ENCODE data around the gene NAXE. TPM values are rescaled to one million over a fixed set of nuclear protein-coding genes. Genes with fewer than 3 reads are reported as not detected.

NAXE gene
- total RNA-seq, 1 experiment from 2014 or later, result 99.8 TPM

GRCh38 chr1:156556354-156556753 is 35.2 kb upstream of the NAXE start:
- no TSS peak for BruUV-seq (replicated peaks)
- CTCF ChIA-PET, result interaction anchor here (0.6 kb wide), 1 partner anchor 56 kb away, joined by 3 read pairs; the partner anchor contains the start of gene MEF2D
- intact Hi-C loops (cut with micrococcal nuclease; ENCODE audit: unreplicated experiment), result no loop called here
- DNase-seq, result no peak
- no peaks in the 10 kb centered on the region for H3K9me3 Mint-ChIP-seq (ENCODE audit: unreplicated experiment)
- H3K27me3 Mint-ChIP-seq (ENCODE audit: insufficient read depth, unreplicated experiment), result no peaks in the 10 kb centered on the region
- Histone ChIP-seq H3K4me3 (ENCODE audit: low read depth, low read length) (no peak overlapping the region), H3K27me3 (replicated peaks; ENCODE audit: control insufficient read depth, insufficient read depth, low read length) (no peaks in the 10 kb centered on the region), H3K4me1 (peaks cover 20% of the 10 kb centered on the region), H3K36me3 (ENCODE audit: control insufficient read depth, insufficient read depth, low read length) (no peaks in the 10 kb centered on the region), H3K9me3 (no peaks in the 10 kb centered on the region)
- no peak overlapping the region for H3K4me3 Mint-ChIP-seq (ENCODE audit: unreplicated experiment)
- peaks cover 17% of the 10 kb centered on the region for H3K4me1 Mint-ChIP-seq (ENCODE audit: low read depth, unreplicated experiment)
- no peak overlapping the region for H3K27ac Mint-ChIP-seq (ENCODE audit: unreplicated experiment)
- TF ChIP-seq CTCF (IDR thresholded peaks at IDR 0.05; ENCODE audit: insufficient read depth in 1 of 2, low read depth in 1 of 2, low read length in 1 of 2, severe bottlenecking in 1 of 2, unreplicated experiment in 1 of 2), result no peak
- peaks cover 39% of the 10 kb centered on the region for H3K36me3 Mint-ChIP-seq (ENCODE audit: insufficient read depth, unreplicated experiment)
- POLR2A ChIA-PET, result no interaction called here

- intact Hi-C loops (cut with micrococcal nuclease; ENCODE audit: unreplicated experiment), result no loop called here
These were observed 32.3 kb upstream of the NAXE start for GRCh38 chr1:156559086-156559796.

More at GRCh38 chr1:156559086-156559796, 32.3 kb upstream of the NAXE start:
- H3K9me3 ChIP-seq, result no peaks in the 10 kb centered on the region
- 0 out of 2 replicates have a peak, but pooled peaks cover 1% of the 10 kb centered on the region for H3K36me3 ChIP-seq (ENCODE audit: control insufficient read depth, insufficient read depth, low read length)
- DNase-seq, result peak in 1 of 2 experiments; percentile 63
- peaks cover 26% of the 10 kb centered on the region for H3K4me1 ChIP-seq
- Mint-ChIP-seq H3K9me3 (ENCODE audit: unreplicated experiment) (no peaks in the 10 kb centered on the region), H3K36me3 (ENCODE audit: insufficient read depth, unreplicated experiment) (peaks cover 41% of the 10 kb centered on the region), H3K27ac (ENCODE audit: unreplicated experiment) (no peak overlapping the region), H3K4me3 (ENCODE audit: unreplicated experiment) (no peak overlapping the region), H3K27me3 (ENCODE audit: insufficient read depth, unreplicated experiment) (no peaks in the 10 kb centered on the region), H3K4me1 (ENCODE audit: low read depth, unreplicated experiment) (peaks cover 27% of the 10 kb centered on the region)
- H3K27me3 ChIP-seq (replicated peaks; ENCODE audit: control insufficient read depth, insufficient read depth, low read length), result no peaks in the 10 kb centered on the region
- no peak overlapping the region for H3K4me3 ChIP-seq (ENCODE audit: low read depth, low read length)
- TF ChIP-seq CTCF (IDR thresholded peaks at IDR 0.05; ENCODE audit: insufficient read depth in 1 of 2, low read depth in 1 of 2, low read length in 1 of 2, severe bottlenecking in 1 of 2, unreplicated experiment in 1 of 2), result no peak
- no TSS peak for BruUV-seq (replicated peaks)
- ChIA-PET POLR2A (interaction anchor here (0.9 kb wide), 1 partner anchor 59 kb away, joined by 11 read pairs; the partner anchor contains the start of gene MEF2D), CTCF (no interaction called here)

All from Caco-2 (cell line).